Epithelial cell of proximal tubule (primary cell): Measurements from ENCODE around the gene CATSPERB. TPM values are rescaled to one million over a fixed set of nuclear protein-coding genes. Genes with fewer than 3 reads are reported as not detected.

Source experiments
- DNase-seq: peaks from one replicate; pipeline ENCODE4 v3.0.0-alpha.2; 2011; ENCODE audit warnings: low read depth
- H3K4me3 ChIP-seq: 2 replicates; pipeline ENCODE4 v1.5.1; 2011; ENCODE audit warnings: low read depth, mild to moderate bottlenecking, low read length
- total RNA-seq: library from RNA; depleted of rRNA; stranded (reverse); fragments of >200 nt; gene quantifications from 2 replicates; pipeline ENCODE4 v1.2.3, GENCODE V29; 2015
- TF ChIP-seq, protein P1 (sequence below): conservative IDR thresholded peaks from 2 replicates; pipeline ENCODE4 v1.5.1; 2012; ENCODE audit warnings: low read depth, mild to moderate bottlenecking, low read length

CATSPERB gene
- total RNA-seq, 1 donor from 2014 or later, result not detected

DNA sequence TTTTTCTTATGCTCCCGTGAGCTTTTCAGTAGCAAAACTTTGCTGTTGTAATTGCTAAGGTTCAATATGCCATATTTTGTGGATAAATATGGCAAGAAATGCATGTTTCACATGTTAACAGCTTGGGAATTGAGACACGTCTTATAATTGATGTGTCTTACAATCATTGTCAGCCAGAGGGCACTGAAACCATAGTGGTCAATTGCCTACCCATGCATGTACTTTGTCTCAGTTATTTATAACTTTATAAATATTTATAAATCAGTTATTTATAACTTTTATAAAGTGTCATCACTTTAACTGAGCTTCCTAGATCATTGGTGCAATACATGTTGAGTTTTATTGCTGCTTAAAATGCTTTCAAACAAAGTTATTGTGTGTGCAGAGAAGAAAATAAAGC is 82.0 kb downstream of the CATSPERB start:
- DNase-seq, result no peak
- TF ChIP-seq, protein P1, sequence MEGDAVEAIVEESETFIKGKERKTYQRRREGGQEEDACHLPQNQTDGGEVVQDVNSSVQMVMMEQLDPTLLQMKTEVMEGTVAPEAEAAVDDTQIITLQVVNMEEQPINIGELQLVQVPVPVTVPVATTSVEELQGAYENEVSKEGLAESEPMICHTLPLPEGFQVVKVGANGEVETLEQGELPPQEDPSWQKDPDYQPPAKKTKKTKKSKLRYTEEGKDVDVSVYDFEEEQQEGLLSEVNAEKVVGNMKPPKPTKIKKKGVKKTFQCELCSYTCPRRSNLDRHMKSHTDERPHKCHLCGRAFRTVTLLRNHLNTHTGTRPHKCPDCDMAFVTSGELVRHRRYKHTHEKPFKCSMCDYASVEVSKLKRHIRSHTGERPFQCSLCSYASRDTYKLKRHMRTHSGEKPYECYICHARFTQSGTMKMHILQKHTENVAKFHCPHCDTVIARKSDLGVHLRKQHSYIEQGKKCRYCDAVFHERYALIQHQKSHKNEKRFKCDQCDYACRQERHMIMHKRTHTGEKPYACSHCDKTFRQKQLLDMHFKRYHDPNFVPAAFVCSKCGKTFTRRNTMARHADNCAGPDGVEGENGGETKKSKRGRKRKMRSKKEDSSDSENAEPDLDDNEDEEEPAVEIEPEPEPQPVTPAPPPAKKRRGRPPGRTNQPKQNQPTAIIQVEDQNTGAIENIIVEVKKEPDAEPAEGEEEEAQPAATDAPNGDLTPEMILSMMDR, result peak; percentile 76
- H3K4me3 ChIP-seq, result no peak overlapping the region

DNA sequence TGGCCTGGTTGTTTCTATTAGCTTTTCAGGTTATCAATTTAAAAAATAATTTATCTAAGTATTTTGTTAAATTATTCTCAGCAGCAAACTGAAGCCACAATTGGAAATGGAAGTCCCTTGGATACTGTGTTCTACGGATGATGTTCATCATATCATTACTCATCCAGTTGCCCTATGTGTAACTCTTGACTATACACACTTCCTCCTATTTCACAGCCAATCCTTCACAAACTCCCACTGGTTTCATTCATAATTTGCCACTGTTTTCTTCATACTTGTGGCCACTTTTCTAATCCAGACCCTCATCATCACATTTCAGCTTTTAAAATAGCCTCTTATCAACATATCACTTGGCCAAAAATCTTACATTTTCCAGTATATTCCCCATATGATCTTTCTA is 84.0 kb downstream of the CATSPERB start:
- TF ChIP-seq, protein P1, result no peak
- no peak overlapping the region for H3K4me3 ChIP-seq
- no peak for DNase-seq

DNA sequence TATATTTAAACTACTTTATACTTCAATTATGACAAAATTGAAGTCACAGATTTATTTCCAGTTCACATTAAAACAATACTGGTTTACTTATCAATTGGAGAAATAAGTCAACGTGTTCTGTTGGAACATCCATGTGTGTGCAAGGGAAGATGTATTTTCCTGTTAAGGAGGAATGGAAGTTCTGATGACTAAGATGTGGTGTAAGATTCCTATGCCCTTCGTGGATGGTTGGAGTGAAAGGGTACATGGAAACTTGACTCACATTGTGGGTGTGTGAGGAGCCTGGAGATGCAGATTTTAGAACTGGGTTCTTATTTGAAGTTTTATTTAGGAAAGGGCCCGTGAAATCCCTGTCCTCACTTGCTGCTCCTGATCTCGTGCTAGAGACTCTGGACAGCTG is 95.3 kb downstream of the CATSPERB start:
- no peak overlapping the region for H3K4me3 ChIP-seq
- peak; percentile 18 for DNase-seq
- TF ChIP-seq, protein P1, result no peak

DNA sequence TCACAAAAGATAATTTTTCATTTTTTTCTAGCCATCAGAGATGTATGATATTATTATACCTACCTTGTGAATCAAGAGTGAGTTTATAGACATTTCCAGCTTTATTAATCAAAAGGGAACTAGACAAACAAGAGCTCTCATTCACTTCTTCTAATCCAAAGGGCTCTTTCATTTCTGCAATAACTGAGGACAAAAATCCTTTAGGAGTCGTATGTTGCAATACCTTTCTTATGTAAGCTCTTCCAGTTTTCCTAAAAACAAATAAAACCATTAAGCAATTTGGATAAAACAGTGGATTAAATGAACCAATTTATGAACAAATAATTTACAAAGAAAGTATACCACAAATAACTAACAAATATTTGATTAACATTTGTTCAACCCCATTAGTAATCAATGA is 107.1 kb downstream of the CATSPERB start:
- TF ChIP-seq, protein P1, result no peak
- H3K4me3 ChIP-seq, result no peak overlapping the region
- no peak for DNase-seq

DNA sequence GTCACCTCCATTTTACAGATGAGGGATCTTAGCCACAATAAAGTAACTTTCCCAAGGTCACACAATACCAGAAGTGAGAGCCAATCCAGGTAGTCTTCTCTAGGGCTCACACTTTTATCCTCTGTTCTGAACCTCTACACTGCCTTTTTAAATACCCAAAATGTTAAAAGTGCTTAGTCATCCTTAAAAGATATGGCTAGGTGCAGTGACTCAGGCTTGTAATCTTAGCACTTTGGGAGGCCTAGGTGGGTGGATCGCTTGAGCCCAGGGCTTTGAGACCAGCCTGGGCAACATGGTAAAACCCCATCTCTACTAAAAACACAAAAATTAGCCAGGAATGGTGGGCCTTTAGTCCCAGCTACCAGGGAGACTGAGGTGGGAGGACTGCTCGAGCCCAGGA is 117.7 kb downstream of the CATSPERB start:
- no peak for DNase-seq
- H3K4me3 ChIP-seq, result no peak overlapping the region
- TF ChIP-seq, protein P1, result no peak

DNA sequence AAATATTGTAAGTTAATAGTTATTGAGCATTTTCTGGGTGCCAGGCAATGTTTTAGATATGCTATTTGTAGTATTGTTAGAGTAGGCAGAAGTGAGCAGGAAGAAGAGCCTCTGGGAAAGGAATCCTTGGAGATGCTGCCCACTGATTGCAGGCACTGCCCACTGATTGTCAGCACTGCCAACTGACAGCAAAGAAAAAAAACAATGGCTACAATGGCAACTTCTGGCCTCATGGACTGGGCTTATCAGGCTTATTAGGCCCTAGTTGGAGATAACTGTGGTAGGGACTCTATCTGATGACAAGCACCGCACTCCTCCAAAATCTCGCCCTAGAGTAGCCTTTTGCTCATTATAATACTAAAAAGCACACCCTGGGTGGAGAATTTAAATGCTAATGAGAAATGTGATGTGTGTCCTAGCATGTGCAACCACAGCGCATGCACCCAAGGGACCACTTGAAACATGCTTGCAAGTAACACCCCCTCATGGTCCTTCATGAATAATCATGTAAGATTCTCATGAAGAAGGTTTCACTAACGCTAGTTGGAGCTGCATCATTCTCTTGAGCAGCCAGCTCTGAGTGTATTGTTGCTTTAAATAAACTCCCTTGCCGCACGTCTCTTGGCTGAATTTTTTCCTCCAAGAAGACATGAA is 118.3 kb downstream of the CATSPERB start:
- H3K4me3 ChIP-seq, result no peak overlapping the region
- TF ChIP-seq, protein P1, result no peak

DNA sequence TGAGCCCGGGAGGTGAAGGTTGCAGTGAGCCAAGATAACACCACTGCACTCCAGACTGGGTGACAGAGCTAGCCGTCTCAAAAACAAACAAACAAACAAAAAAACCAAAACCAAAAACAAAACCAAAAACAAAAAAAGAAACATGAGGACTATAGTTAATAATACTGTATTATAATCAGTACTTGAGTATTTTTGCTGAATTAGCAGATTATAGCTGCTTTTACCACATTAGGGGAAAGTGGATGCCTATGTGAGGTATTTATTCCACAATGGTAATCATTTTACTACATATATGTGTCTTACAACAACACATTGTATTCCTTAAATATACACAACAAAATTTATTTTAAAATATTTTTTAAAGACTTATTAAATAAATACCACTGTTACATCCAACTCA is 120.4 kb downstream of the CATSPERB start:
- DNase-seq, result no peak

More for the DNA sequence above, 118.3 kb downstream of the CATSPERB start:
- DNase-seq, result no peak

More for the DNA sequence above, 120.4 kb downstream of the CATSPERB start:
- TF ChIP-seq, protein P1, result no peak
- H3K4me3 ChIP-seq, result no peak overlapping the region
